ENCODE measurements around the gene LRCH2. TPM values are rescaled to one million over a fixed set of nuclear protein-coding genes. Genes with fewer than 3 reads are reported as not detected.

The LRCH2 gene
- total RNA-seq, 3 donors from 2014 or later, result 2.0 to 3.9 (median 2.6) TPM

DNA sequence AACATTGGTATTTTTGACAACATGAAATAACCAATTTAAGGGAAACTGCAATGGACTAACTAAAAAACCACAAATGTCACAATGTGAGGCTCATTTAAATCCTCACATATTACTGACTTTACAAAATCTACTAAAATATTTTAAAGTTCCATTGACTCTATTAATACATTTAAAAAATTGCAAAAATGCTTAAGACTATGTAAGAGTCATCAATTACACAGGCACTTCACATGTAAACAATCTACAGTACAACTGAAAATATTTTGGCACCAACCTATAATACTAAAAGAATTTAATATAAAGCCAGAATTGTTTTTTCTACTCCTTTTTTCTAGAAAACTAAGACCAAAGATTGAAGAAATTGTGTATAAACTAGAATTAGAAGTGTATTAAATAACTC lies 121.5 kb downstream of the LRCH2 start:
- intact Hi-C loops (cut with DNase I; ENCODE audit: low total_unique reads), result no loop called here
- no peak for DNase-seq (ENCODE audit: low spot score in 2 of 2)
- Histone ChIP-seq H3K4me1 (no peaks in the 10 kb centered on the region), H3K9me3 (peaks cover 0 to 7% of the 10 kb centered on the region in 2 donors), H3K4me3 (no peak overlapping the region), H3K36me3 (no peaks in the 10 kb centered on the region), H3K27me3 (peaks cover 0 to 13% of the 10 kb centered on the region in 2 donors), H3K27ac (no peak overlapping the region)
- TF ChIP-seq POLR2A (IDR thresholded peaks at IDR 0.05), result no peak
- no peak for TF ChIP-seq POLR2AphosphoS5 (IDR thresholded peaks at IDR 0.05)
- TF ChIP-seq, protein P1, sequence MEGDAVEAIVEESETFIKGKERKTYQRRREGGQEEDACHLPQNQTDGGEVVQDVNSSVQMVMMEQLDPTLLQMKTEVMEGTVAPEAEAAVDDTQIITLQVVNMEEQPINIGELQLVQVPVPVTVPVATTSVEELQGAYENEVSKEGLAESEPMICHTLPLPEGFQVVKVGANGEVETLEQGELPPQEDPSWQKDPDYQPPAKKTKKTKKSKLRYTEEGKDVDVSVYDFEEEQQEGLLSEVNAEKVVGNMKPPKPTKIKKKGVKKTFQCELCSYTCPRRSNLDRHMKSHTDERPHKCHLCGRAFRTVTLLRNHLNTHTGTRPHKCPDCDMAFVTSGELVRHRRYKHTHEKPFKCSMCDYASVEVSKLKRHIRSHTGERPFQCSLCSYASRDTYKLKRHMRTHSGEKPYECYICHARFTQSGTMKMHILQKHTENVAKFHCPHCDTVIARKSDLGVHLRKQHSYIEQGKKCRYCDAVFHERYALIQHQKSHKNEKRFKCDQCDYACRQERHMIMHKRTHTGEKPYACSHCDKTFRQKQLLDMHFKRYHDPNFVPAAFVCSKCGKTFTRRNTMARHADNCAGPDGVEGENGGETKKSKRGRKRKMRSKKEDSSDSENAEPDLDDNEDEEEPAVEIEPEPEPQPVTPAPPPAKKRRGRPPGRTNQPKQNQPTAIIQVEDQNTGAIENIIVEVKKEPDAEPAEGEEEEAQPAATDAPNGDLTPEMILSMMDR (IDR thresholded peaks at IDR 0.05), result no peak

DNA sequence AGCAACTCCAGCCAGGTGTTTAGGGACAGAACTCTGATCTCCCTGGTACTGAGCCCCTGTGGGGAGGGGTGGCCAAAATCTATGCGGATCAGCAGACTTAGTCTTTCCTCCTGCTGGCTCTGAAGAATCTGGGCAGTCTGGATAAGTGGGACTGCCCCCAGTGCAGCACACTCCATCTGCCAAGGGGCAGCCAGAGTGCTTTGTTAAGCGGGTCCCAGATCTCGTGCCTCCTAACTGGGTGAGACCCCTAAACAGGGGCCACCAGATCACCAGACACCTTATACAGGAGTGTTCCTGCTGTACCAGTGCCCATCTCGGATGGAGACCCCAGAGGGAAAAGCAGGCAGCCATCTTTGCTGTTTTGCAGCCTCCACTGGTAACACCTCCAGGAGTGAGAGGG lies 135.0 kb downstream of the LRCH2 start:
- TF ChIP-seq POLR2AphosphoS5 (IDR thresholded peaks at IDR 0.05) (no peak), POLR2A (IDR thresholded peaks at IDR 0.05) (no peak)
- TF ChIP-seq, protein P1 (IDR thresholded peaks at IDR 0.05), result no peak
- Histone ChIP-seq H3K27me3 (peaks cover 0 to 17% of the 10 kb centered on the region in 2 donors), H3K4me3 (no peak overlapping the region), H3K36me3 (peaks cover 4% of the 10 kb centered on the region), H3K4me1 (no peaks in the 10 kb centered on the region), H3K27ac (no peak overlapping the region), H3K9me3 (peaks cover 0 to 44% of the 10 kb centered on the region in 2 donors)
- intact Hi-C loops (cut with DNase I; ENCODE audit: low total_unique reads), result no loop called here
- no peak for DNase-seq (ENCODE audit: low spot score in 2 of 2)

DNA sequence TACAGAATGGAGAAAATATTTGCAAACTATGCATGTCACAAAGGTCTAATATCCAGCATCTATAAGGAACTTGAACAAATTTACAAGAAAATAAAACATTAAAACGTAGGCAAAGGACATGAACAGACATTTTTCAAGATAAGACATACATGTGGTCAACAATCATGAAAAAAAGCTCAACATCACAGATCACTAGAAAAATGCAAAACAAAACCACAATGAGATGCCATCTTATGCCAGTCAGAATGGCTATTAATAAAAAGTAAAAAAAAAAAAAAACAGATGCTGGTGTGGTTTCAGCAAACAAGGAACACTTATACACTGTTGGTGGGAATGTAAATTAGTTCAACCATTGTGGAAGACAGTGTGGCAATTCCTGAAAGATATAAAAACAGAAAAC lies 140.7 kb downstream of the LRCH2 start:
- TF ChIP-seq POLR2A (IDR thresholded peaks at IDR 0.05) (no peak), POLR2AphosphoS5 (IDR thresholded peaks at IDR 0.05) (no peak)
- TF ChIP-seq, protein P1 (IDR thresholded peaks at IDR 0.05), result no peak
- peaks cover 0 to 37% of the 10 kb centered on the region in 2 donors for H3K27me3 ChIP-seq
- H3K4me1 ChIP-seq, result no peaks in the 10 kb centered on the region
- H3K36me3 ChIP-seq, result peaks cover 4% of the 10 kb centered on the region
- H3K4me3 ChIP-seq, result no peak overlapping the region
- H3K9me3 ChIP-seq, result peaks cover 0 to 12% of the 10 kb centered on the region in 2 donors
- no peak for DNase-seq (ENCODE audit: low spot score in 2 of 2)
- intact Hi-C loops (cut with DNase I; ENCODE audit: low total_unique reads), result no loop called here
- H3K27ac ChIP-seq, result no peak overlapping the region

DNA sequence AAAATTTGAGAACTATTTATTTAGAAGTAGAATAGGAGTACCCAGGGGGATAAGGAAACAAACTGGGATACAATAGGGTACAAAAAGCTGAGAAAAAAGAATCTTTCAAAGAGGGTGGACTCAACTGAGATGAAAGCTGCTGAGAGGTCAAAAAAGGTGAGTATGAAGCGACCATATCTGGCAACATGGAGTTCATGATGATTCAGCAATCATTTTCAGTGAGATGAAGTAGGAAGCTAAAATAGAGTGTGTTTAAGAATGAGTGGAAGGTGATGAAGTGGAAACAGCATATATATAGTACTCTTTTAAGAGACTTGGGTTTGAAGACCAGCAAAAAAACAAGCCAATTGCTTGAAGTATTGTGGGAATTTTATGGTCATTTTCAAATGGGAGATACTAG lies 144.5 kb downstream of the LRCH2 start:
- no peak overlapping the region for H3K4me3 ChIP-seq
- intact Hi-C loops (cut with DNase I; ENCODE audit: low total_unique reads), result no loop called here

DNA sequence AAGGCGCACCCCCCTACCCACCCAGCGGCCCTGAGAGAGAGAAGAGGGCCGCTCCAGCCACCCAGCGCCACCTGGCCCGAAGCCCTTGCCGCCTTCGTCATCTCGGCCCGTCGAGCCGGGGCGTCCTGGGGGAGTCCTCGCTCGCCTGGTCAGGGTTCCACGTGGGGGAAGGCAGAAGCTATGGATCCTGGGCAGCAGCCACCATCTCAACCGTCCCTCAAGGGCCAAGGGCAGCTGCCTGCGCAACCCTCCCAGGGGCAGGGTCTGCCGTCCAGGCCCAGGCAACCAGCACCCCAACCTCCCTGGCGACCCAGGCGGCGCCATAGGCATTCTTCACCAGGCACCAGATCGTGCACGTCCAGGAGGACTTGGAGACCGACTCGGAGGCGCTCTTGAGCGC lies 165.0 kb downstream of the LRCH2 start:
- Histone ChIP-seq H3K27ac (no peak overlapping the region), H3K4me1 (no peaks in the 10 kb centered on the region), H3K9me3 (peaks cover 0 to 4% of the 10 kb centered on the region in 2 donors), H3K36me3 (no peaks in the 10 kb centered on the region), H3K27me3 (peaks cover 3 to 29% of the 10 kb centered on the region in 2 donors), H3K4me3 (no peak overlapping the region)
- intact Hi-C loops (cut with DNase I; ENCODE audit: low total_unique reads), result no loop called here
- DNase-seq (ENCODE audit: low spot score in 2 of 2), result no peak
- TF ChIP-seq, protein P1 (IDR thresholded peaks at IDR 0.05), result no peak
- TF ChIP-seq POLR2A (IDR thresholded peaks at IDR 0.05) (no peak), POLR2AphosphoS5 (IDR thresholded peaks at IDR 0.05) (no peak)

More for the DNA sequence above, 144.5 kb downstream of the LRCH2 start:
- Histone ChIP-seq H3K27me3 (peaks cover 0 to 38% of the 10 kb centered on the region in 2 donors), H3K9me3 (no peaks in the 10 kb centered on the region), H3K4me1 (no peaks in the 10 kb centered on the region), H3K36me3 (no peaks in the 10 kb centered on the region), H3K27ac (no peak overlapping the region)
- no peak for DNase-seq (ENCODE audit: low spot score in 2 of 2)
- no peak for TF ChIP-seq POLR2AphosphoS5 (IDR thresholded peaks at IDR 0.05)
- TF ChIP-seq, protein P1 (IDR thresholded peaks at IDR 0.05), result no peak
- TF ChIP-seq POLR2A (IDR thresholded peaks at IDR 0.05), result no peak

Data from breast epithelium (tissue), 4 donors.